PFSK-1 (cell line): ENCODE results near the gene EMCN.

Source experiments
- FOXP2 ChIP-seq: optimal IDR thresholded peaks from 2 replicates; pipeline ENCODE3; 2011; ENCODE audit warnings: borderline replicate concordance, control low read depth, inconsistent platforms; ENCODE audit not compliant: insufficient read depth; ENCODE audit errors: extremely low read length, extremely low read depth
- POLR2AphosphoS5 ChIP-seq: IDR thresholded peaks from 2 replicates; pipeline ENCODE4 v1.6.1; 2012; ENCODE audit warnings: low read depth, mild to moderate bottlenecking, control low read depth, low read length, moderate library complexity
- SIN3A ChIP-seq: IDR thresholded peaks from 2 replicates; pipeline ENCODE4 v1.6.1; 2012; ENCODE audit warnings: mild to moderate bottlenecking, low read length, moderate library complexity, borderline replicate concordance; ENCODE audit not compliant: insufficient read depth
- TAF1 ChIP-seq: IDR thresholded peaks from 2 replicates; pipeline ENCODE4 v1.6.1; 2012; ENCODE audit warnings: low read length, control low read depth, borderline replicate concordance; ENCODE audit not compliant: insufficient read depth
- TF ChIP-seq, protein P1 (sequence below), 2 experiments: IDR thresholded peaks; 2 replicates each; pipeline versions ENCODE4 v1.6.1 to v1.8.0; 2011 to 2012; ENCODE audit warnings: low read depth in 2 of 2, low read length in 2 of 2, control low read depth in 1 of 2, inconsistent platforms in 1 of 2, mild to moderate bottlenecking in 1 of 2, moderate library complexity in 1 of 2; ENCODE audit not compliant: insufficient read depth in 1 of 2

DNA sequence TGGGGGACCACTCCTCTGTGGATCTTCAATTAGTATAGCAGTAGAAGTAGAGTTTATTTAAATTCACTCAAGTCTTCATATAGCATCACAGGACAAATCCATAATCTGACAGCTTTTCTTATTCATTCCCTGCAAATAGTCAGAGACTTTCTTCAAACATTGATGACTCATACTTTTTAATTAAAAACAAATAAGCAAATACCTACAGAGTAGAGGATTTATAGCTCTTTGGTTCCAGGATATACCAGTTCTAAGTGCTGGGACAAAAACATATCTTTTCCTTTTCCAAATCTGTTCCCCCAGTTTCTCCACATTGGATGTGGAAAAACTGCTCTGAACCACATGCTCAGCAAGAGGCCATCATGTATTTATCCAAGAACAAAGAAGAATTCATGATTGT, 24.1 kb downstream of the EMCN start:
- TF ChIP-seq TAF1 (no peak), FOXP2 (no peak), POLR2AphosphoS5 (no peak), SIN3A (no peak)
- TF ChIP-seq, protein P1, sequence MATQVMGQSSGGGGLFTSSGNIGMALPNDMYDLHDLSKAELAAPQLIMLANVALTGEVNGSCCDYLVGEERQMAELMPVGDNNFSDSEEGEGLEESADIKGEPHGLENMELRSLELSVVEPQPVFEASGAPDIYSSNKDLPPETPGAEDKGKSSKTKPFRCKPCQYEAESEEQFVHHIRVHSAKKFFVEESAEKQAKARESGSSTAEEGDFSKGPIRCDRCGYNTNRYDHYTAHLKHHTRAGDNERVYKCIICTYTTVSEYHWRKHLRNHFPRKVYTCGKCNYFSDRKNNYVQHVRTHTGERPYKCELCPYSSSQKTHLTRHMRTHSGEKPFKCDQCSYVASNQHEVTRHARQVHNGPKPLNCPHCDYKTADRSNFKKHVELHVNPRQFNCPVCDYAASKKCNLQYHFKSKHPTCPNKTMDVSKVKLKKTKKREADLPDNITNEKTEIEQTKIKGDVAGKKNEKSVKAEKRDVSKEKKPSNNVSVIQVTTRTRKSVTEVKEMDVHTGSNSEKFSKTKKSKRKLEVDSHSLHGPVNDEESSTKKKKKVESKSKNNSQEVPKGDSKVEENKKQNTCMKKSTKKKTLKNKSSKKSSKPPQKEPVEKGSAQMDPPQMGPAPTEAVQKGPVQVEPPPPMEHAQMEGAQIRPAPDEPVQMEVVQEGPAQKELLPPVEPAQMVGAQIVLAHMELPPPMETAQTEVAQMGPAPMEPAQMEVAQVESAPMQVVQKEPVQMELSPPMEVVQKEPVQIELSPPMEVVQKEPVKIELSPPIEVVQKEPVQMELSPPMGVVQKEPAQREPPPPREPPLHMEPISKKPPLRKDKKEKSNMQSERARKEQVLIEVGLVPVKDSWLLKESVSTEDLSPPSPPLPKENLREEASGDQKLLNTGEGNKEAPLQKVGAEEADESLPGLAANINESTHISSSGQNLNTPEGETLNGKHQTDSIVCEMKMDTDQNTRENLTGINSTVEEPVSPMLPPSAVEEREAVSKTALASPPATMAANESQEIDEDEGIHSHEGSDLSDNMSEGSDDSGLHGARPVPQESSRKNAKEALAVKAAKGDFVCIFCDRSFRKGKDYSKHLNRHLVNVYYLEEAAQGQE (IDR thresholded peaks at IDR 0.05; ENCODE audit: insufficient read depth in 1 of 2, low read depth in 2 of 2, low read length in 2 of 2), result no peak
